ENCODE measurements around the gene TOR4A.
"Not testable (repeated sequence)": the region's sequence is repeated elsewhere in the genome, so short reads cannot be mapped to it uniquely, and the experiment has no call there.

TOR4A gene

GRCh38 chr9:137253717-137254623, 23.6 kb upstream of the TOR4A start:
- no peak for DNase-seq

- DNase-seq: peak; percentile 96
Observed at GRCh38 chr9:137254624-137255447, 22.7 kb upstream of the TOR4A start, which contains the start of gene NELFB. NELFB (plus strand) TSS chr9:137255327.

- DNase-seq: no peak
Observed at GRCh38 chr9:137255448-137256114, 21.9 kb upstream of the TOR4A start.

DNA sequence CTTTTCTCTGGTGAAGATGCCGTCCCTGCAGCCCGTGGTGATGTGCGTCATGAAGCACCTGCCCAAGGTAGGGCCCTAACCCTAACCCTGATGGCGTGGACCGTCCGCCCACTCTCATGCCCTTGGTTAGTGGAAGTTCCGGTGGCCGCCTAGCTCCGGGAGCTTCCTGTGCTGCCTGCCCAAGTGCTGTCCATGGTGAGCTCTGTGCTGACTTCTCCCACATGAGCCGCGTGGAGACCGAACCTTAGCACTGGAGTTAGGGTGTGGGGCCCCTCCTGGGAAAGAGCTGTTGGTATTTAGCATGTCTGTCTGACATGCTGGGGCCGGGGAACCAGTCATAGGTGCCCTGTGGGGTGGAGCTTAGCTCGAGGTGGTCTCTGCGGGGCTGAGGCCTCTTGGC, 21.2 kb upstream of the TOR4A start:
- DNase-seq: no peak

GRCh38 chr9:137256856-137257255, 20.7 kb upstream of the TOR4A start:
- no peak for DNase-seq

DNA sequence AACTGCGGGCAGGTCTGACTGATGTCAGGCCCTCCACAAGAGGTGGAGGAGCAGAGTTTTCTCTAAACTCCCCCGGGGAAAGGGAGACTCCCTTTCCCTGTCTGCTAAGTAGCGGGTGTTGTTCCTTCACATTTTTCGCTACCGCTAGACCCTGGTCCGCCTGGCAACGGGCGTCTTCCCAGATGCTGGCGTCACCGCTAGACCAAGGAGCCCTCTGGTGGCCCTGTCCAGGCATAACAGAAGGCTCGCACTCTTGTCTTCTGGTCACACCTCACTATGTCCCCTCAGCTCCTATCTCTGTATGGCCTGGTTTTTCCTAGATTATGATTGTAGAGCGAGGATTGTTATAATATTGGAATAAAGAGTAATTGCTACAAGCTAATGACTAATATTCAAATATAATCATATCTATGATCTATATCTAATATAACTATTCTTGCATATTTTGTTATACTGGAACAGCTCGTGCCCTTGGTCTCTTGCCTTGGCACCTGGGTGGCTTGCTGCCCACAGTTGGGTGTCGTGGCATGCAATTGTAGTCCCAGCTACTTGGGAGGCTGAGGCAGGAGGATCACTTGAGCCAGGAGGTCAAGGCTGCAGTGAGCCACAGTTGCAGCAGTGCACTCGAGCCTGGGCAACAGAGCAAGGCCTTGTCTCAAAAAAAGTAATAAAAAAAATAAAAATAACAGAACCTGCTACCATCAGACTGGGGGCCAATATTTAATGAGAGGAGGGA, 15.2 kb upstream of the TOR4A start:
- DNase-seq: not testable (repeated sequence)

- no peak for DNase-seq
Observed at GRCh38 chr9:137262909-137263285, 14.6 kb upstream of the TOR4A start.

DNA sequence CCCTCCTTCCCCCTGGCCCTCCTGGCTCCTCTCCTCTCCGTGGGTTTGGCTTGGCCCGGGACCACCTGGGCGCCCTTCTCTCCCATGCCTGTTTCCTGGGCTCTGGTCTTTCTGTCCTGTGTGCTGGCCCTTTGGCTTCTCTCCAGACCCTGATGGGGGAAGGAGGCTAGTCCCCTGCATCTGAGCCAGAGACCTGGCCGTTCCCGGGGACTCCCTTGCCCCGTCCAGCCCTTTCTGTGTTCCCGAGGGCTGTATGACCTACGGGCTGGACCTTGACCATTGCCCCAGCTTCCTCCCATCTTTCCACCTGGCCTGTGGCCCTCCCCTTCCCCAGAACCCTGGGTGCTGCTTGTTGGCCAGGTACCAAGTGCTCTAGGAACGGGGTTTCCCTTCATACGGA, 14.0 kb upstream of the TOR4A start:
- DNase-seq: no peak

- no peak for DNase-seq
Observed at GRCh38 chr9:137264067-137264466, 13.5 kb upstream of the TOR4A start.

GRCh38 chr9:137265496-137266161, 11.9 kb upstream of the TOR4A start:
- no peak for DNase-seq

DNA sequence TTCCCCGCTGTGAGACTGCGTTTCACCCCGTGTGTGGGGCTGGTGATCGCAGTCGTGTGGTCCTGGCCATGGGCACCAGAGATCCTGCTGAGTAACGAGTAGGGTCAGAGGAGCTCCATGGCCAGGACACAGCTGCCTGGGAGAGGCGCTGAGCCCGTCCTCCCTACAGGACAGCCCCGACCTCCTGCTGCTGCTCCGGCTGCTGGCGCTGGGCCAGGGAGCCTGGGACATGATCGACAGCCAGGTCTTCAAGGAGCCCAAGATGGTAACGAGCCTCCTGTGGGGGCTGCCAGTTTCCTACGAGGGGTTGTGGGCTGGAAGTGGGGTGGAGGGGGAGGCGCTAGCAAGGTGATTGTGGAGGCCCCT, 11.4 kb upstream of the TOR4A start:
- DNase-seq: no peak

DNA sequence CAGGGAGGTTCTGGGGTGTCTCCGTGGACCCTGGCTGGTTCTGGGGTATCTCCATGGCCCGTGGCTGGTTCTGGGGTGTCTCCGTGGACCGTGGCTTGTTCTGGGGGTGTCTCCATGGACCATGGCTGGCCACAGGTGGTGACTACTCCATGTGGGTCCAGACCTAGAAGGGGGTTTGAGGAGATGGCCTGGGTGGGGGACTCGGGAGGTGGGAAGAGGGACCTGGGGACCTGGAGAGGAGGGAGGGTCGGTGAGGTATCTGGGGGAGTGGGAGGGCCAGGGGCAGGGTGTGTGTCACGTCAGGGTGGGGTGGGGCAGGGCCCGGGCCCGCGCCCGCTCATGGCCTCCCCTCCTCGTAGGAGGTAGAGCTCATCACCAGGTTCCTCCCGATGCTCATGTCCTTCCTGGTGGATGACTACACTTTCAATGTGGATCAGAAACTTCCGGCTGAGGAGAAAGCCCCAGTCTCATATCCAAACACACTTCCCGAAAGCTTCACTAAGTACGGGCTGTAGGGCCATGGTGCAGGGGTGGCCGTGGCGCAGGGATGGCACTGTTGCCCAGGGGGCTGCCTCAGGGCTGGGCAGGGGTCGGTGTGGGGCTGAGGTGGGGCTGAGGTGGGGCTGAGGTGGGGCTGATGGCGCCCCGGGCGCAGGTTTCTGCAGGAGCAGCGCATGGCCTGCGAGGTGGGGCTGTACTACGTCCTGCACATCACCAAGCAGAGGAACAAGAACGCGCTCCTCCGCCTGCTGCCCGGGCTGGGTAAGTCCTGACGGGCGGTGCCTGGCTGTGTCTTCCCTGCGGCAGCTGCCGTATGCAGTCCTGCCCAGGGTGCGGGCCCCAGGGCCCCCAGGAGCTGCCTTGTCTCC, 10.7 kb upstream of the TOR4A start:
- no peak for DNase-seq

- DNase-seq: no peak
Observed at GRCh38 chr9:137267933-137268355, 9.6 kb upstream of the TOR4A start.

GRCh38 chr9:137268538-137269201, 8.9 kb upstream of the TOR4A start:
- DNase-seq: no peak

GRCh38 chr9:137269231-137269772, 8.2 kb upstream of the TOR4A start:
- no peak for DNase-seq

GRCh38 chr9:137270929-137271695, 6.4 kb upstream of the TOR4A start:
- no peak for DNase-seq

GRCh38 chr9:137271696-137272076, 5.8 kb upstream of the TOR4A start:
- DNase-seq: no peak

- DNase-seq: no peak
Observed at GRCh38 chr9:137272241-137273094, 5.1 kb upstream of the TOR4A start.
